K562 (cell line): ENCODE data around the gene TMEM141. TPM values are rescaled to one million over a fixed set of nuclear protein-coding genes. Genes with fewer than 3 reads are reported as not detected.

Experiments
- ATF7 ChIP-seq: fragments of 450-650 bp; IDR thresholded peaks from 2 replicates; pipeline ENCODE4 v1.7.1; 2014; ENCODE audit warnings: mild to moderate bottlenecking, moderate library complexity
- BRD9 ChIP-seq: fragments of 450-650 bp; IDR thresholded peaks from 2 replicates; pipeline ENCODE4 v1.6.1; 2018; ENCODE audit warnings: low read depth; ENCODE audit not compliant: partially characterized antibody
- ERF ChIP-seq: fragments of 450-650 bp; formaldehyde crosslinking; IDR thresholded peaks from 2 replicates; pipeline ENCODE4 v1.4.0; 2020; ENCODE audit warnings: mild to moderate bottlenecking, mixed read lengths
- GATAD2B ChIP-seq: fragments of 450-650 bp; IDR thresholded peaks from 2 replicates; pipeline ENCODE4 v1.6.1; 2017; ENCODE audit warnings: mild to moderate bottlenecking, borderline replicate concordance
- HES1 ChIP-seq: fragments of 450-650 bp; IDR thresholded peaks from 2 replicates; pipeline ENCODE4 v1.6.1; 2016; ENCODE audit warnings: low read depth, mild to moderate bottlenecking, moderate library complexity
- KAT8 ChIP-seq: fragments of 450-650 bp; IDR thresholded peaks from 2 replicates; pipeline ENCODE4 v1.6.1; 2016; ENCODE audit warnings: low read depth, mild to moderate bottlenecking
- KDM2B ChIP-seq: fragments of 250-450 bp; sonication (Bioruptor Pico); IDR thresholded peaks from 2 replicates; pipeline ENCODE4 v1.8.0; 2021; ENCODE audit warnings: mild to moderate bottlenecking, moderate library complexity
- LARP7 ChIP-seq: fragments of 450-650 bp; IDR thresholded peaks from 2 replicates; pipeline ENCODE4 v1.6.1; 2016
- MCM2 ChIP-seq: fragments of 450-650 bp; IDR thresholded peaks from 2 replicates; pipeline ENCODE4 v1.6.1; 2017; ENCODE audit warnings: low read depth, mild to moderate bottlenecking
- MEF2A ChIP-seq: IDR thresholded peaks from 2 replicates; pipeline ENCODE4 v1.6.1; 2011; ENCODE audit warnings: low read depth, mild to moderate bottlenecking, low read length, moderate library complexity; ENCODE audit not compliant: control insufficient read depth
- POLR2G ChIP-seq: fragments of 200-400 bp; formaldehyde crosslinking; IDR thresholded peaks from 2 replicates; pipeline ENCODE4 v1.6.1; 2017; ENCODE audit warnings: low read depth, mild to moderate bottlenecking, antibody characterized with exemption, low read length, moderate library complexity
- TCF3 ChIP-seq: sonication (generic); formaldehyde crosslinking; IDR thresholded peaks from 2 replicates; pipeline ENCODE4 v1.4.0; 2020; ENCODE audit warnings: mild to moderate bottlenecking, missing genetic modification reagents
- TGIF2 ChIP-seq: sonication (generic); formaldehyde crosslinking; IDR thresholded peaks from 2 replicates; pipeline ENCODE4 v1.8.1; 2022; ENCODE audit warnings: mild to moderate bottlenecking, missing genetic modification reagents, moderate library complexity
- ZEB2 ChIP-seq: fragments of 450-650 bp; IDR thresholded peaks from 2 replicates; pipeline ENCODE4 v1.6.1; 2016
- ZNF311 ChIP-seq: fragments of 250-450 bp; sonication (Bioruptor Pico); IDR thresholded peaks from 2 replicates; pipeline ENCODE4 v1.4.0; 2020; ENCODE audit warnings: mild to moderate bottlenecking, moderate library complexity
- ZNF695 ChIP-seq: fragments of 450-650 bp; formaldehyde crosslinking; IDR thresholded peaks from 2 replicates; pipeline ENCODE4 v1.4.0; 2020; ENCODE audit warnings: mild to moderate bottlenecking, moderate library complexity
- ZNF764 ChIP-seq: fragments of 250-450 bp; sonication (Bioruptor Pico); IDR thresholded peaks from 2 replicates; pipeline ENCODE4 v1.4.0; 2020; ENCODE audit warnings: low read depth, mild to moderate bottlenecking, moderate library complexity
- polyA plus RNA-seq, 8 experiments: library from polyadenylated mRNA; depleted of rRNA in 4 of 8; stranded (reverse) in 5 of 8; unstranded in 3 of 8; fragments of >200 nt; fragmentation: Nextera tagmentation in 2 of 8; fragmentation: Illumina TruSeq in 1 of 8; extraction: Ambion mirVana in 2 of 8; extraction: Trizol in 1 of 8; gene quantifications; 2 replicates each; pipeline versions ENCODE4 v1.2.1 to v1.2.3, GENCODE V29; 2011 to 2014; ENCODE audit warnings: inconsistent platforms in 1 of 8, missing spikeins in 1 of 8
- total RNA-seq, 7 experiments: library from RNA; depleted of rRNA in 6 of 7; stranded (reverse); fragments of >200 nt in 6 of 7; fragmentation: Illumina TruSeq in 2 of 7; extraction: Trizol in 2 of 7; gene quantifications; 2 replicates each; pipeline versions ENCODE4 v1.2.1 to v1.2.3, GENCODE V29; 2011 to 2021; ENCODE audit warnings: low replicate concordance in 1 of 7
- TF ChIP-seq, protein P1 (sequence below): sonication (generic); formaldehyde crosslinking; IDR thresholded peaks from 2 replicates; pipeline ENCODE4 v1.8.0; 2022; ENCODE audit warnings: mild to moderate bottlenecking, missing genetic modification reagents
- TF ChIP-seq, protein P2 (sequence below), 2 experiments: fragments of 450-650 bp in 1 of 2; sonication (generic) in 1 of 2; formaldehyde crosslinking; conservative IDR thresholded peaks; 2 replicates each; pipeline versions ENCODE4 v1.4.0 to v1.8.1; 2020 to 2022; ENCODE audit warnings: mild to moderate bottlenecking in 1 of 2, missing genetic modification reagents in 1 of 2
- TF ChIP-seq, protein P3 (sequence below): fragments of 250-450 bp; sonication (Bioruptor Pico); IDR thresholded peaks from 2 replicates; pipeline ENCODE4 v1.5.0; 2021; ENCODE audit warnings: mild to moderate bottlenecking, borderline replicate concordance
- TF ChIP-seq, protein P4 (sequence below): sonication (generic); formaldehyde crosslinking; IDR thresholded peaks from 2 replicates; pipeline ENCODE4 v1.8.1; 2023; ENCODE audit warnings: mild to moderate bottlenecking, missing genetic modification reagents

Gene TMEM141
- total and polyA plus RNA-seq, 9 of the 15 experiments (the other 6 are each of a cell fraction or from before 2014, with no cell fraction given): 21.5 to 123 (median 74.8) TPM

DNA sequence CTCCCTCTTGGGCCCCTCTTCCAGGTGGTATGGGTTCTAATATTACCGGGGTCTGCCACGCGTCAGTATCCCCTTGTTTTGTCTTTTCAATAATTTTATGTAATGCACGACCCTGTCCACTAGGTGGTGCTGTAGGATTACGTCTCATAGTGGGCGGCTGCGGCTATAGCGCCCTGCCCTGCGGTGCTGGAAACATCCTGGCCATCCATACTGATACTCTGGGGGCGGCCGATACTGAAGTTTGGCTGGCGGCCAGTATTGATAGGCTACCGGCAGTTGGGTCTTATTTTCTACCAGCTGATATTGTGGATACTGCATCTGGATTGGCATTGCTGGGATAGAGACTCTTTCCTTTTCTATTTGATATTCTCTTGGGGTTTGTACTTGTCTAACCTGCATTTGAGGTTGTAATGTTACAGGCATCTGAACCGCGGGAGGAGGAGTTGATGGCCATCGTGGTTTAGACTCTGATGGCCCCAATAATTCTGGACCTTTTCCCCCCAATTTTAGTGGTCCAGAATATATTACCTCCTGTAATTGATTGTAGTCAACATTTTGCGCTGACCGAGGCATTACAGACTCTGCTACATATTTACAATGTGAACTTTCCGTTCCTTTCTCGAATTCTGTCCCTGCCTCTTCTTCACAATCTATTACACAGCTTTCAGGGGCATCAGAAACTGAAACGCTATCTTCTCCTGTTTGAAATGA is 3.3 kb upstream of the TMEM141 start (continued):
- TF ChIP-seq, protein P1, sequence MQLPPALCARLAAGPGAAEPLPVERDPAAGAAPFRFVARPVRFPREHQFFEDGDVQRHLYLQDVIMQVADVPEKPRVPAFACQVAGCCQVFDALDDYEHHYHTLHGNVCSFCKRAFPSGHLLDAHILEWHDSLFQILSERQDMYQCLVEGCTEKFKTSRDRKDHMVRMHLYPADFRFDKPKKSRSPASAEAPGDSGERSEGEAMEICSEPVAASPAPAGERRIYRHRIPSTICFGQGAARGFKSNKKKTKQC: no peak
- 0 out of 2 replicates have a peak, but pooled peaks have one; percentile 15 for TF ChIP-seq GATAD2B
- TF ChIP-seq, protein P2, sequence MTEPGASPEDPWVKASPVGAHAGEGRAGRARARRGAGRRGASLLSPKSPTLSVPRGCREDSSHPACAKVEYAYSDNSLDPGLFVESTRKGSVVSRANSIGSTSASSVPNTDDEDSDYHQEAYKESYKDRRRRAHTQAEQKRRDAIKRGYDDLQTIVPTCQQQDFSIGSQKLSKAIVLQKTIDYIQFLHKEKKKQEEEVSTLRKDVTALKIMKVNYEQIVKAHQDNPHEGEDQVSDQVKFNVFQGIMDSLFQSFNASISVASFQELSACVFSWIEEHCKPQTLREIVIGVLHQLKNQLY (CRISPR knock-in tag; conservative IDR thresholded peaks at IDR 0.05): no peak
- TF ChIP-seq ZEB2: peak; percentile 44; the same call in 1 of the 2 replicates
- TF ChIP-seq, protein P3, sequence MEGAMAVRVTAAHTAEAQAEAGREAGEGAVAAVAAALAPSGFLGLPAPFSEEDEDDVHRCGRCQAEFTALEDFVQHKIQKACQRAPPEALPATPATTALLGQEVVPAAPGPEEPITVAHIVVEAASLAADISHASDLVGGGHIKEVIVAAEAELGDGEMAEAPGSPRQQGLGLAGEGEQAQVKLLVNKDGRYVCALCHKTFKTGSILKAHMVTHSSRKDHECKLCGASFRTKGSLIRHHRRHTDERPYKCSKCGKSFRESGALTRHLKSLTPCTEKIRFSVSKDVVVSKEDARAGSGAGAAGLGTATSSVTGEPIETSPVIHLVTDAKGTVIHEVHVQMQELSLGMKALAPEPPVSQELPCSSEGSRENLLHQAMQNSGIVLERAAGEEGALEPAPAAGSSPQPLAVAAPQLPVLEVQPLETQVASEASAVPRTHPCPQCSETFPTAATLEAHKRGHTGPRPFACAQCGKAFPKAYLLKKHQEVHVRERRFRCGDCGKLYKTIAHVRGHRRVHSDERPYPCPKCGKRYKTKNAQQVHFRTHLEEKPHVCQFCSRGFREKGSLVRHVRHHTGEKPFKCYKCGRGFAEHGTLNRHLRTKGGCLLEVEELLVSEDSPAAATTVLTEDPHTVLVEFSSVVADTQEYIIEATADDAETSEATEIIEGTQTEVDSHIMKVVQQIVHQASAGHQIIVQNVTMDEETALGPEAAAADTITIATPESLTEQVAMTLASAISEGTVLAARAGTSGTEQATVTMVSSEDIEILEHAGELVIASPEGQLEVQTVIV (CRISPR knock-in tag): no peak
- TF ChIP-seq MCM2: no peak
- TF ChIP-seq LARP7: no peak
- no peak for TF ChIP-seq MEF2A
- no peak for TF ChIP-seq KDM2B
- TF ChIP-seq HES1: no peak
- TF ChIP-seq ATF7: 0 out of 2 replicates have a peak, but pooled peaks have one; percentile 56
- no peak for TF ChIP-seq ERF (CRISPR knock-in tag)
- TF ChIP-seq, protein P4, sequence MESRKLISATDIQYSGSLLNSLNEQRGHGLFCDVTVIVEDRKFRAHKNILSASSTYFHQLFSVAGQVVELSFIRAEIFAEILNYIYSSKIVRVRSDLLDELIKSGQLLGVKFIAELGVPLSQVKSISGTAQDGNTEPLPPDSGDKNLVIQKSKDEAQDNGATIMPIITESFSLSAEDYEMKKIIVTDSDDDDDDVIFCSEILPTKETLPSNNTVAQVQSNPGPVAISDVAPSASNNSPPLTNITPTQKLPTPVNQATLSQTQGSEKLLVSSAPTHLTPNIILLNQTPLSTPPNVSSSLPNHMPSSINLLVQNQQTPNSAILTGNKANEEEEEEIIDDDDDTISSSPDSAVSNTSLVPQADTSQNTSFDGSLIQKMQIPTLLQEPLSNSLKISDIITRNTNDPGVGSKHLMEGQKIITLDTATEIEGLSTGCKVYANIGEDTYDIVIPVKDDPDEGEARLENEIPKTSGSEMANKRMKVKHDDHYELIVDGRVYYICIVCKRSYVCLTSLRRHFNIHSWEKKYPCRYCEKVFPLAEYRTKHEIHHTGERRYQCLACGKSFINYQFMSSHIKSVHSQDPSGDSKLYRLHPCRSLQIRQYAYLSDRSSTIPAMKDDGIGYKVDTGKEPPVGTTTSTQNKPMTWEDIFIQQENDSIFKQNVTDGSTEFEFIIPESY (CRISPR knock-in tag): no peak
- no peak for TF ChIP-seq TGIF2 (CRISPR knock-in tag)
- TF ChIP-seq BRD9: peak; percentile 74
- TF ChIP-seq POLR2G: no peak
- no peak for TF ChIP-seq ZNF764 (CRISPR knock-in tag)
- peak; percentile 34; the same call in 1 of the 2 replicates for TF ChIP-seq TCF3 (CRISPR knock-in tag)
- TF ChIP-seq ZNF695 (CRISPR knock-in tag): no peak
- TF ChIP-seq KAT8: no peak
- no peak for TF ChIP-seq ZNF311 (CRISPR knock-in tag)
